Body of pancreas (tissue), 4 donors: Measurements from ENCODE around the gene SOX6. TPM values are rescaled to one million over a fixed set of nuclear protein-coding genes. Genes with fewer than 3 reads are reported as not detected.
A peak's percentile ranks its signal among the peaks of the same experiment; 100 is the strongest.

Experiments
- ATAC-seq: fragments of 150-250 bp; one replicate; pipeline ENCODE4 v1.9.1; 2016
- DNase-seq, 4 donors: peaks; one replicate each; pipeline ENCODE4 v3.0.0-alpha.2; 2019
- H3K27ac ChIP-seq, 4 donors: fragments of 200-600 bp; sonication (generic); 1 replicate in 3 of 4; 2 replicates in 1 of 4; pipeline versions ENCODE4 v1.5.1 to v1.6.1; 2016 to 2019; ENCODE audit warnings: mild to moderate bottlenecking in 1 of 4, mixed read lengths in 1 of 4, moderate library complexity in 1 of 4
- H3K27me3 ChIP-seq, 2 donors: fragments of 200-600 bp; sonication (generic); one replicate each; pipeline ENCODE4 v1.6.0; 2016; ENCODE audit warnings: mild to moderate bottlenecking in 1 of 2
- H3K36me3 ChIP-seq, 2 donors: fragments of 200-600 bp; sonication (generic); replicated peaks in 1 of 2; 2 replicates each; pipeline ENCODE4 v1.5.1; 2016; ENCODE audit warnings: low read depth in 2 of 2; ENCODE audit not compliant: insufficient read depth in 1 of 2
- H3K4me1 ChIP-seq: fragments of 200-600 bp; sonication (generic); one replicate; pipeline ENCODE4 v1.6.0; 2016
- H3K4me3 ChIP-seq, 2 donors: fragments of 200-600 bp; sonication (generic); 1 replicate in 1 of 2; 2 replicates in 1 of 2; pipeline ENCODE4 v1.5.1; 2016 to 2019
- H3K9me3 ChIP-seq, 3 donors: fragments of 200-600 bp; sonication (generic); 1 replicate in 2 of 3; 2 replicates in 1 of 3; pipeline ENCODE4 v1.5.1; 2016
- POLR2A ChIP-seq, 3 donors: fragments of 450-650 bp; IDR thresholded peaks; one replicate each; pipeline ENCODE4 v1.6.1; 2016; ENCODE audit warnings: antibody characterized with exemption in 3 of 3, mild to moderate bottlenecking in 2 of 3
- WGBS, 2 donors: methylation state at CpG; one replicate each; pipeline ENCODE4 v1.1.5; 2017; 5-methylcytosine and 5-hydroxymethylcytosine counted together
- intact Hi-C: fragments of 100-400 bp; cut with DNase I; formaldehyde crosslinking; loops from one replicate; pipeline ENCODE4 v1.15.1; 2023
- total RNA-seq, 2 donors: library from RNA; depleted of rRNA; stranded (reverse); fragments of >200 nt; gene quantifications; one replicate each; pipeline ENCODE4 v1.1.0, GENCODE V29; 2016
- TF ChIP-seq, protein P1 (sequence below), 7 experiments: fragments of 450-650 bp in 4 of 7; fragments of 200-600 bp in 3 of 7; sonication (generic) in 3 of 7; IDR thresholded peaks; one replicate each; pipeline ENCODE4 v1.5.1; 2016 to 2019; ENCODE audit warnings: antibody characterized with exemption in 7 of 7

SOX6 gene
- total RNA-seq, 2 donors from 2014 or later, result 21.4 to 23.6 TPM

DNA sequence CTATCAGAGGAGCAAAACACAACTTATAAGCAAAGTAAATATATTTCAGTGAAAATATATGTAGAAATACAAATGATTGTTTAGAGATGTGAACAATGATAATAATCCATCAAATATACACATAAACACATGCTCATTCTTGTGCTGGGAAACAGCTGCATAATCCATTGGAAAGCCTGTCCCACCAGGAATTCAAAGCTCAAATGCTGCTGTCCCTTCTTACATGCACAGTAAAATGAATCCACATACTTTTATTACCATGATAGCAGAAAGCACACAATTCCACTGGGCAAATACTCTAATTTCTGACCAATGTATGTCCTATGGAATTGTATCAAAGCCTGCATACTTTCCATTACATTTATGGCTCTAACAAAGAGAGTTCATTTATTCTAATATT lies 44.5 kb downstream of the SOX6 start:
- Histone ChIP-seq H3K27me3 (no peaks in the 10 kb centered on the region), H3K9me3 (no peaks in the 10 kb centered on the region), H3K4me1 (no peaks in the 10 kb centered on the region), H3K36me3 (no peaks in the 10 kb centered on the region), H3K4me3 (no peak overlapping the region), H3K27ac (no peak overlapping the region)
- no peak for DNase-seq
- ATAC-seq, result no peak
- intact Hi-C loops, result no loop called here
- no peak for TF ChIP-seq POLR2A (IDR thresholded peaks at IDR 0.05)
- TF ChIP-seq, protein P1, sequence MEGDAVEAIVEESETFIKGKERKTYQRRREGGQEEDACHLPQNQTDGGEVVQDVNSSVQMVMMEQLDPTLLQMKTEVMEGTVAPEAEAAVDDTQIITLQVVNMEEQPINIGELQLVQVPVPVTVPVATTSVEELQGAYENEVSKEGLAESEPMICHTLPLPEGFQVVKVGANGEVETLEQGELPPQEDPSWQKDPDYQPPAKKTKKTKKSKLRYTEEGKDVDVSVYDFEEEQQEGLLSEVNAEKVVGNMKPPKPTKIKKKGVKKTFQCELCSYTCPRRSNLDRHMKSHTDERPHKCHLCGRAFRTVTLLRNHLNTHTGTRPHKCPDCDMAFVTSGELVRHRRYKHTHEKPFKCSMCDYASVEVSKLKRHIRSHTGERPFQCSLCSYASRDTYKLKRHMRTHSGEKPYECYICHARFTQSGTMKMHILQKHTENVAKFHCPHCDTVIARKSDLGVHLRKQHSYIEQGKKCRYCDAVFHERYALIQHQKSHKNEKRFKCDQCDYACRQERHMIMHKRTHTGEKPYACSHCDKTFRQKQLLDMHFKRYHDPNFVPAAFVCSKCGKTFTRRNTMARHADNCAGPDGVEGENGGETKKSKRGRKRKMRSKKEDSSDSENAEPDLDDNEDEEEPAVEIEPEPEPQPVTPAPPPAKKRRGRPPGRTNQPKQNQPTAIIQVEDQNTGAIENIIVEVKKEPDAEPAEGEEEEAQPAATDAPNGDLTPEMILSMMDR (IDR thresholded peaks at IDR 0.05), result no peak

DNA sequence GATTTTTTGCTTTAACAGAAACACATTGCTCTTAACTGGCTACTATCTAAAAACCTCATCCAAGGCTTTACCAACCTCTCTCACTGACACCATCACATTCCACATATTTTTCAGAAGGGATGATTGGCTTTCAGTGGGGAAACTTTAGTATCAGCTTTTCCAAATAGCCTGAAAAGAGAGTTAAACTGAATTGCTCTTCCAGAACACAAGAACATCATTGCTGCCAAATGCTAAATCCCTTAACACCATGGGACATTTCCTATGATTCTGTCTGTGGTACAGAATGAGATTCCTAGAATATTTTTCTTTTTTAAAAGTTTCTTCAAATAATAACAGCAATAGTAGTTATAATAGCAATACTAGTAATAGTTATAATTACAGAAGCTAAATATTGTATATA lies 45.4 kb downstream of the SOX6 start:
- H3K4me3 ChIP-seq, result no peak overlapping the region
- no peak for DNase-seq
- no peak overlapping the region for H3K27ac ChIP-seq
- intact Hi-C loops, result no loop called here
- no peaks in the 10 kb centered on the region for H3K4me1 ChIP-seq
- TF ChIP-seq, protein P1 (IDR thresholded peaks at IDR 0.05), result no peak
- no peak for TF ChIP-seq POLR2A (IDR thresholded peaks at IDR 0.05)
- no peaks in the 10 kb centered on the region for H3K27me3 ChIP-seq
- no peak for ATAC-seq
- H3K36me3 ChIP-seq, result no peaks in the 10 kb centered on the region
- H3K9me3 ChIP-seq, result no peaks in the 10 kb centered on the region

DNA sequence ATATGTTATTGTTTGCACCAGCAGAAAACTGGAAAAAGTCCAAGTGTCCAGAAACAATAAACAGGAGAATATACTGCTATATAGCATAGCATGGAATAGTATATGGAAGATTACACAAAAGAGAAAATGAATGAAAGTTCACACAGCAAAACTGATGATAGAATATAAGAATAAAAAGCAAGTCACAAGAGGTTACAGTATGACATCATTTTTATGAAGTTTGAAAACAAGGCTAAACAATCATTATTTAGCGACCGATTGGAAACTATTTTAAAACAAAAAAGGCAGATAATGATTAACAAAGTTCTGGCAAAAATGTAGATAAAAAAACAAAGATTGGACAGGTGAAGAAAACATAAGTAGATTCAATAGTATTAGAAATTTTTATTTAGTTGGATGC lies 47.1 kb downstream of the SOX6 start:
- H3K4me3 ChIP-seq, result no peak overlapping the region
- H3K27me3 ChIP-seq, result no peaks in the 10 kb centered on the region
- H3K27ac ChIP-seq, result no peak overlapping the region
- no peak for ATAC-seq
- intact Hi-C loops, result no loop called here
- H3K4me1 ChIP-seq, result no peaks in the 10 kb centered on the region
- TF ChIP-seq POLR2A (IDR thresholded peaks at IDR 0.05), result no peak
- TF ChIP-seq, protein P1 (IDR thresholded peaks at IDR 0.05), result no peak
- WGBS, 2 donors, result 14 to 16% methylated on average over 2 of the region's 2 CpGs
- no peaks in the 10 kb centered on the region for H3K9me3 ChIP-seq
- H3K36me3 ChIP-seq, result no peaks in the 10 kb centered on the region
- DNase-seq, result no peak

DNA sequence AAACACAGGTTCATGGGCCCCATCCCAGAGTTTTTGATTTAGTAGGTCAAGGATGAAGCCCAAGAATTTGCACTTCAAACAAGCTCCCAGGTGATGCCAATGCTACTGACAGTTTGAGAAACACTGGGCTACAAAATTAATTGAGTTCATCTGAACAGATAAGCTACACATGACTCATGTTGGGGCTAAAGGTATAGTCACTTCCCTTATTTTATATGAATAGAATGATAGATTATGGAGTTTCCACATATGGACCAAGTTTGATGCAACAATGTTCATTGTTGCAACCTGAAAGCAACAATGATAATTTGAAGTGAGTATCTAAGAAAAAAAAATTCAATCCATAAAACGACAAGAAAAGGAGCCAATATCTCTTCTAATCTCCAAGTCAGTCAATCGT lies 54.9 kb downstream of the SOX6 start:
- TF ChIP-seq POLR2A (IDR thresholded peaks at IDR 0.05), result no peak
- TF ChIP-seq, protein P1 (IDR thresholded peaks at IDR 0.05), result no peak
- no peak for ATAC-seq
- H3K27ac ChIP-seq, result no peak overlapping the region
- no peaks in the 10 kb centered on the region for H3K36me3 ChIP-seq
- peaks cover 13% of the 10 kb centered on the region for H3K4me1 ChIP-seq
- no peaks in the 10 kb centered on the region for H3K27me3 ChIP-seq
- no peak for DNase-seq
- H3K4me3 ChIP-seq, result no peak overlapping the region
- no peaks in the 10 kb centered on the region for H3K9me3 ChIP-seq
- WGBS, 2 donors, result 65 to 69% methylated on average over 2 of the region's 2 CpGs
- intact Hi-C loops, result no loop called here

DNA sequence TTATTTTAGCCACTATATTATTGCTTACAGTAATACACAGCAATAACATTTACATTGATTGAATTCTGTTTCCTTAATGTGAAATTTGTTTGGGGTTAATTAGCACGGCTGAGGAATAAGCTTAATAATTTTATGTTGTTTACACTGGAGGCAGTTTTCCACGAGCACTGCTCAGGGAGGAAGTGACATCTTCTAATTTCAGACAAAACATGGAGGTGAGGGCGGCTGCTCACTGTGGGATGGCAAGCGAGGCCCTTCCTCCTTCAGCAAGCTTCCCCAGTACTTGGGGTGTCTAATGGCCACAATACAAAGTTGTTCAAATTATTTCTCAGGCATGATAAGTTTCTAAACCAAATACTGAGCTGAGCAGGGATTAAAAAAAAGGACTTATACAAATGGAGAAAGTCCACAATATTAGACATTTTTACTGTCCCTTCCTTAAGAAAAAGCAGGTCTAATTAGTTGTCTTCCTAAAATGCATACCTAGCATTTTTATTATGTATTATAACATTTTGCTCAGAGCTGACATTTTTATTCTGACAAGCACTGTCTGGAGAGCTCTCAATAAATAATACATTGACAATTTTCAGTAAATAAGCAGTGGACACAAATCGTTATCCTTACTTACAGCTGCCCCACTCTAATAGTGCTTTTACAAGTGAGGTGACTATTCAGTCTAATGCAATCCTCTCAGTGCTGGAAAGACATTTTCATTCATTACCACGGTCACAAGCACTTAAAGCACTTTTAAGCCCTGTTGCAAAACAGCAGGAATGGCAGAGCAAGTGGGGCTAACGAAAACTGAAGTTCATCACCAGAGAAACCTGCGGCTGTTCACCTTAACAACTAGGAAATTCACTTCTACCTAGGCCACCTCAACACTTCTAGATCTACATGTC lies 56.2 kb downstream of the SOX6 start:
- intact Hi-C loops, result no loop called here
- no peak overlapping the region for H3K4me3 ChIP-seq
- no peak for ATAC-seq
- TF ChIP-seq, protein P1 (IDR thresholded peaks at IDR 0.05), result no peak
- no peak for TF ChIP-seq POLR2A (IDR thresholded peaks at IDR 0.05)
- H3K27ac ChIP-seq, result peak overlapping the region in 1 of 4 donors; percentile 22
- DNase-seq, result no peak
- WGBS, 2 donors, result 77 to 78% methylated on average over 8 of the region's 8 CpGs
- no peaks in the 10 kb centered on the region for H3K36me3 ChIP-seq
- no peaks in the 10 kb centered on the region for H3K9me3 ChIP-seq
- H3K4me1 ChIP-seq, result peaks cover 13% of the 10 kb centered on the region
- H3K27me3 ChIP-seq, result no peaks in the 10 kb centered on the region
